Globus pallidus (tissue), 1 donor: Measurements from ENCODE around the gene ITIH4.
"Not testable (repeated sequence)": the region's sequence is repeated elsewhere in the genome, so short reads cannot be mapped to it uniquely, and the experiment has no call there.

Experiments
- DNase-seq: peaks from one replicate; pipeline ENCODE4 v3.0.0-alpha.2; 2015; ENCODE audit warnings: low spot score

Gene ITIH4

GRCh38 chr3:52783211-52783555 lies 47.3 kb downstream of the ITIH4 start:
- DNase-seq = no peak

- no peak for DNase-seq
Observed at GRCh38 chr3:52782412-52783210, 47.9 kb downstream of the ITIH4 start.

- DNase-seq = no peak
Observed at GRCh38 chr3:52781741-52782140, 48.7 kb downstream of the ITIH4 start.

GRCh38 chr3:52779837-52780585 lies 50.5 kb downstream of the ITIH4 start:
- no peak for DNase-seq

GRCh38 chr3:52779011-52779836 lies 51.2 kb downstream of the ITIH4 start:
- no peak for DNase-seq

- no peak for DNase-seq
Observed at GRCh38 chr3:52777959-52778805, 52.3 kb downstream of the ITIH4 start.

- DNase-seq = no peak
Observed at GRCh38 chr3:52777127-52777958, 53.1 kb downstream of the ITIH4 start, which contains the start of gene ITIH1. Gene ITIH1 (plus strand): TSS chr3:52777599. CDS start chr3:52777616, 17 bp downstream.

GRCh38 chr3:52776486-52776885 lies 54.0 kb downstream of the ITIH4 start:
- DNase-seq = not testable (repeated sequence)

- DNase-seq = no peak
Observed at GRCh38 chr3:52775877-52776276, 54.6 kb downstream of the ITIH4 start.

- DNase-seq = no peak
Observed at GRCh38 chr3:52774901-52775864, 55.3 kb downstream of the ITIH4 start.

GRCh38 chr3:52774066-52774713 lies 56.3 kb downstream of the ITIH4 start:
- DNase-seq = no peak

- no peak for DNase-seq
Observed at GRCh38 chr3:52773361-52774065, 57.0 kb downstream of the ITIH4 start.

GRCh38 chr3:52771702-52772101 lies 58.8 kb downstream of the ITIH4 start:
- no peak for DNase-seq

GRCh38 chr3:52771334-52771681 lies 59.2 kb downstream of the ITIH4 start:
- DNase-seq = no peak

- peak; percentile 90 for DNase-seq
Observed at GRCh38 chr3:52770496-52771333, 59.8 kb downstream of the ITIH4 start, which contains the start of gene NEK4. Gene NEK4 (minus strand): TSS chr3:52770940. CDS start chr3:52770746, 194 bp downstream.

GRCh38 chr3:52769786-52770455 lies 60.6 kb downstream of the ITIH4 start:
- no peak for DNase-seq

GRCh38 chr3:52763466-52763865 lies 67.0 kb downstream of the ITIH4 start:
- DNase-seq = no peak
